AG09319 (cell line): ENCODE measurements around the gene AOC2.
"Not testable (repeated sequence)": the region's sequence is repeated elsewhere in the genome, so short reads cannot be mapped to it uniquely, and the experiment has no call there.

Experiments
- DNase-seq: peaks from one replicate; pipeline ENCODE4 v3.0.0-alpha.2; 2010; ENCODE audit warnings: low read depth; ENCODE audit errors: extremely low read depth
- TF ChIP-seq, protein P1 (sequence below): IDR thresholded peaks from 2 replicates; pipeline ENCODE4 v1.5.1; 2011; ENCODE audit warnings: low read depth, mild to moderate bottlenecking, inconsistent platforms, low read length, moderate library complexity

Gene AOC2

GRCh38 chr17:42865638-42866094, 21.3 kb downstream of the AOC2 start:
- no peak for DNase-seq
- TF ChIP-seq, protein P1, sequence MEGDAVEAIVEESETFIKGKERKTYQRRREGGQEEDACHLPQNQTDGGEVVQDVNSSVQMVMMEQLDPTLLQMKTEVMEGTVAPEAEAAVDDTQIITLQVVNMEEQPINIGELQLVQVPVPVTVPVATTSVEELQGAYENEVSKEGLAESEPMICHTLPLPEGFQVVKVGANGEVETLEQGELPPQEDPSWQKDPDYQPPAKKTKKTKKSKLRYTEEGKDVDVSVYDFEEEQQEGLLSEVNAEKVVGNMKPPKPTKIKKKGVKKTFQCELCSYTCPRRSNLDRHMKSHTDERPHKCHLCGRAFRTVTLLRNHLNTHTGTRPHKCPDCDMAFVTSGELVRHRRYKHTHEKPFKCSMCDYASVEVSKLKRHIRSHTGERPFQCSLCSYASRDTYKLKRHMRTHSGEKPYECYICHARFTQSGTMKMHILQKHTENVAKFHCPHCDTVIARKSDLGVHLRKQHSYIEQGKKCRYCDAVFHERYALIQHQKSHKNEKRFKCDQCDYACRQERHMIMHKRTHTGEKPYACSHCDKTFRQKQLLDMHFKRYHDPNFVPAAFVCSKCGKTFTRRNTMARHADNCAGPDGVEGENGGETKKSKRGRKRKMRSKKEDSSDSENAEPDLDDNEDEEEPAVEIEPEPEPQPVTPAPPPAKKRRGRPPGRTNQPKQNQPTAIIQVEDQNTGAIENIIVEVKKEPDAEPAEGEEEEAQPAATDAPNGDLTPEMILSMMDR, result no peak

- TF ChIP-seq, protein P1, result no peak
- no peak for DNase-seq
Observed at GRCh38 chr17:42866216-42866615, 21.8 kb downstream of the AOC2 start.

GRCh38 chr17:42866631-42867575, 22.5 kb downstream of the AOC2 start:
- no peak for DNase-seq
- TF ChIP-seq, protein P1, result no peak

DNA sequence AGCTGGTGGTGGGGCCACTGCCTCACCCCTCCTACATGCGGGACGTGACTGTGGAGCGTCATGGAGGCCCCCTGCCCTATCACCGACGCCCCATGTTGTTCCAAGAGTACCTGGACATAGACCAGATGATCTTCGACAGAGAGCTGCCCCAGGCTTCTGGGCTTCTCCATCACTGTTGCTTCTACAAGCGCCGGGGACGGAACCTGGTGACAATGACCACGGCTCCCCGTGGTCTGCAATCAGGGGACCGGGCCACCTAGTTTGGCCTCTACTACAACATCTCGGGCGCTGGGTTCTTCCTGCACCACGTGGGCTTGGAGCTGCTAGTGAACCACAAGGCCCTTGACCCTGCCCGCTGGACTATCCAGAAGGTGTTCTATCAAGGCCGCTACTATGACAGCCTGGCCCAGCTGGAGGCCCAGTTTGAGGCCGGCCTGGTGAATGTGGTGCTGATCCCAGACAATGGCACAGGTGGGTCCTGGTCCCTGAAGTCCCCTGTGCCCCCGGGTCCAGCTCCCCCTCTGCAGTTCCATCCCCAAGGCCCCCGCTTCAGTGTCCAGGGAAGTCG, 23.4 kb downstream of the AOC2 start:
- DNase-seq, result not testable (repeated sequence)

- no peak for DNase-seq
- TF ChIP-seq, protein P1, result no peak
Observed at GRCh38 chr17:42868338-42868737, 24.0 kb downstream of the AOC2 start.

GRCh38 chr17:42871647-42872046, 27.3 kb downstream of the AOC2 start:
- no peak for DNase-seq
- TF ChIP-seq, protein P1, result no peak

GRCh38 chr17:42872251-42872965, 28.0 kb downstream of the AOC2 start:
- DNase-seq, result no peak
- TF ChIP-seq, protein P1, result no peak
